HepG2 (cell line): ENCODE results near the gene GNA15.

Experiments used
- MEIS2 ChIP-seq: sonication (generic); formaldehyde crosslinking; IDR thresholded peaks from 2 replicates; pipeline ENCODE4 v1.9.0; 2021; ENCODE audit warnings: mild to moderate bottlenecking, missing genetic modification reagents
- NR1H2 ChIP-seq: sonication (generic); formaldehyde crosslinking; IDR thresholded peaks from 2 replicates; pipeline ENCODE4 v1.8.1; 2022; ENCODE audit warnings: low read depth, missing genetic modification reagents, borderline replicate concordance
- PCBP1 ChIP-seq: fragments of 200-400 bp; formaldehyde crosslinking; IDR thresholded peaks from 2 replicates; pipeline ENCODE4 v1.6.1; 2017; ENCODE audit warnings: mild to moderate bottlenecking, low read depth, low read length, borderline replicate concordance
- PREB ChIP-seq: sonication (generic); formaldehyde crosslinking; IDR thresholded peaks from 2 replicates; pipeline ENCODE4 v1.4.0; 2020; ENCODE audit warnings: missing genetic modification reagents
- ZNF280B ChIP-seq: sonication (generic); formaldehyde crosslinking; IDR thresholded peaks from 2 replicates; pipeline ENCODE4 v1.5.0; 2020; ENCODE audit warnings: missing genetic modification reagents, mild to moderate bottlenecking, borderline replicate concordance

DNA sequence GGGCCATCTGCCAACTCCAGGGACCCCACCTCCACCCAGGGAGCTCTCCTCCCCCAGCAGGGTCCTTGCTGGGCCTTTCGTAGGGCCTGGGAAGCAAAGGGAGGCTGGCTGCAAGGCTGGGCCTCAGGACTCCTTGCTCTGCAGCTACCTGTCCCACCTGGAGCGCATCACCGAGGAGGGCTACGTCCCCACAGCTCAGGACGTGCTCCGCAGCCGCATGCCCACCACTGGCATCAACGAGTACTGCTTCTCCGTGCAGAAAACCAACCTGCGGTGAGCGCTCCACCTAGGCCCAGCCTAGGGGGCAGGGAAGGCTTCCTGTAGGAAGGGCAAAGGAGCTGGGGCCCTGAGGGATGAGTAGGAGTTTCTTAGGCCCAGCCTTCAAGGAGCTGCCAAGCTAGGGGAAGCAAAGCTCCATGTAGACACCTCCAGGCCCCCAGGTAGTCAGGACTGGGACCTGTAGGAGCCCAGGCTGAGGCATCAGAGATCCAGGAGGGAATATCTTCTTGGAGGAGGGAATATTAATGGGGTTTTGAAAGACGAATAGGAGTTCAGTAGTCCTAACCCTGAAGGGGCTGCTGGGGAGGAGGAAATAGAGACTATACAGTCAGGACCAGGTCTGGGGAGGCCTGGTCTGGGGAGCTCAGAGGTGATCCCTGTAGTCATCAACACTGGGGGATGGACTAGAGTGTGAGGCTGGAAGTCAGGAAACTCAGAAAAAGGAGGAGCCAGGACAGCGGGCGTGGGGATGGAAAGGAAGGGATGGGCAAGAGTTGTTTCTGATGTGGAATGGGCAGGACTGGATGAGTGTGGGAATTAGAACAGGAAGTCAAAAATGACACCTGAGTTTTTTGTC lies 16.0 kb downstream of the GNA15 start:
- TF ChIP-seq PCBP1: no peak
- no peak for TF ChIP-seq ZNF280B (CRISPR knock-in tag)
- no peak for TF ChIP-seq PREB
- no peak for TF ChIP-seq NR1H2 (CRISPR knock-in tag)
- no peak for TF ChIP-seq MEIS2 (CRISPR knock-in tag)
